Nucleus accumbens (tissue), 56 donors: ENCODE measurements around the gene CEP112.

Experiments
- DNase-seq, 56 donors: peaks; one replicate each; lab custom pipeline; 2025; lab: John Stamatoyannopoulos, UW

Gene CEP112

GRCh38 chr17:65998675-65999074 is 193.3 kb downstream of the CEP112 start:
- no peak for DNase-seq

DNA sequence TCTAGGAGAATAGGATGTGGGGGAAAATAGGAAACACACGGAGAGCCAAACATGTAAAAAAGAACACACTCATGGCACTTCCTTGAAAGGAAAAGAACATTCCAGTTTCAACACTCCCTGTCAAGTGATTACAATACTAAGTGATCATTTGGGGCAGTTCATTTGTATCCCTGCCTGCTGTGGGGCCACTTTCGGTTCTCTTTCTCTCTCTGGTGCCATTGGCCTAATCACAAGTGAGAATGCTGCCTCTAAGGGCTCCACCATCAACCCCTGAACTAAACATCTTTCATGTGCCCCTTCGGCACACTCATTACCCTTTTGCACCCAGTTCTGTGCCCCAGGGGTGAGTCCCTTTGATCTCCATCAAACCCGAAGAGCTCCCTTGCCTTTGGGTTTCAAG is 197.3 kb downstream of the CEP112 start:
- no peak for DNase-seq

GRCh38 chr17:65994114-65994513 is 197.8 kb downstream of the CEP112 start:
- DNase-seq, result no peak

- peak in 2 of 56 donors; percentile 1 to 4 for DNase-seq
These were observed 201.3 kb downstream of the CEP112 start for GRCh38 chr17:65990593-65990992.

DNA sequence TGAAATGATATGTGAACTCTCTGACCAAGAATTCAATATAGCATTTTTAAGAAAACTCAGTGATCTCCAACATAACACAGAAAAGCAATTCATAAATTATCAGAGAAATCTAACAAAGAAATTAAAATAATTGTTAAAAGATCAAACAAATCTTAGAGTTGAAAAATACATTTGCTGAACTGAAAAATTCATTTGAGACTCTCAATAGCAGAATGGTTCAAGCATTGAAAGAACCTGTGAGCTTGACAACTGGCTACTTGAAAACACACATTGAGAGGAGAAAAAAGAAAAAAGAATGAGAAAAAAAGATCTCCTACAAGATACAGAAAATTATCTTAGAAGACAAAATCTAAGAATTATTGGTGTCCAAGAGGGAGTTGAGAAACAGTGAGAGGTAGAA is 203.5 kb downstream of the CEP112 start:
- no peak for DNase-seq

- no peak for DNase-seq
These were observed 203.9 kb downstream of the CEP112 start for GRCh38 chr17:65987988-65988387.

DNA sequence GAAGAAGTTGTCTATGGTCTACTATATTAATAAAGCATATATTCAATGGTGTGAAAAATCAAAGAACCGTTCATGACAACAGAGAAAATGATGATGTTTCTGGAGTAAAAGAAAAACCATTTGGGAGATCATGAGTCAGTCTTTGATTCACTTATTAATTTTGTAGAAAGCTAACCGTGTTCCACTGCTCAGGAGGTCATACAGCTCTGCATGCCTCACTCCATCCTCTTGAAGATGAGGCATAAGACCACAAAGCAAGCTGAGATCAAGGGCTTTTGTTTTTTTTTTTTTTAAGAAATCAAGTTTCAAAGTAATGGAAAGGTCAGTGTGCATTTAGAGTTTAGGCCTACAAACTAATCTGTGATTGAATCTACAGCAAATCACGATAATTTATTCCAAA is 206.4 kb downstream of the CEP112 start:
- no peak for DNase-seq

- DNase-seq, result no peak
These were observed 207.6 kb downstream of the CEP112 start for GRCh38 chr17:65984299-65984698.

- DNase-seq, result no peak
These were observed 213.1 kb downstream of the CEP112 start for GRCh38 chr17:65978871-65979270.

GRCh38 chr17:65977041-65977440 is 214.9 kb downstream of the CEP112 start:
- no peak for DNase-seq

GRCh38 chr17:65975878-65976277 is 216.1 kb downstream of the CEP112 start:
- no peak for DNase-seq

DNA sequence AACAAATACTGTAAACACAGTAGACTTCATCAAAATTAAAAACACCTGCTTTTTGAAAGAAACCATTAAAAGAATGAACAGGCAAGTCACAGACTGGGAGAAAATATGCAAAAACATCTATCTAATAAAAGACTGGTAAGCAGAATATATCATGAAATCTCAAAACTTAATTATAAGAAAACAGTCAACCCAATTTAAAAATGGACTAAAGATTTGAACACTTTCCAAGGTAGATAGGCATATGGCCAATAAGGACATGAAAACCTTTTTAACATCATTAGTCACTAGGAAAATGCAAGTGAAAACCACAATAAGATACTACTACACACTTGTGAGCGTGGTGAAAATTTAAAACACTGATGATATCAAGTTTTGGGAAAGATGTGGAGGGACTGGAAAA is 218.7 kb downstream of the CEP112 start:
- DNase-seq, result no peak

DNA sequence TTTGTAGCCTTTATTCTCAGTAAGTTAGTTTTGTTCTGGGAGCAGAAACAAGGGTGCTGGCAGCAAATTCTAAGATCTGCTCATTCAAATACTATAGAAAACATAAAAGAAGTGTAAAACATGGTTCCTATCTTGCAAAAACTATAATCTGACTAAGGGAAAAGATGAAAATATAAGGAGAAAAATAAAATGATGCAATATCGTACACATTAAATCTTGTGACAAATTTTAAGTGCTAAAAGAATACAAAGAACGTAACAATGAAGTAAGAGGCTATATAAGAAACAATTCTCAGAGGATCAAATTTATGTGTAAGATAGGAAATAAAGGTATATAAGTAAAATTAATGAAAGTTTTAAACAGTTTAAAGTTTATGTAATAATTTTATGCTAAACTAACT is 224.6 kb downstream of the CEP112 start:
- DNase-seq, result no peak

DNA sequence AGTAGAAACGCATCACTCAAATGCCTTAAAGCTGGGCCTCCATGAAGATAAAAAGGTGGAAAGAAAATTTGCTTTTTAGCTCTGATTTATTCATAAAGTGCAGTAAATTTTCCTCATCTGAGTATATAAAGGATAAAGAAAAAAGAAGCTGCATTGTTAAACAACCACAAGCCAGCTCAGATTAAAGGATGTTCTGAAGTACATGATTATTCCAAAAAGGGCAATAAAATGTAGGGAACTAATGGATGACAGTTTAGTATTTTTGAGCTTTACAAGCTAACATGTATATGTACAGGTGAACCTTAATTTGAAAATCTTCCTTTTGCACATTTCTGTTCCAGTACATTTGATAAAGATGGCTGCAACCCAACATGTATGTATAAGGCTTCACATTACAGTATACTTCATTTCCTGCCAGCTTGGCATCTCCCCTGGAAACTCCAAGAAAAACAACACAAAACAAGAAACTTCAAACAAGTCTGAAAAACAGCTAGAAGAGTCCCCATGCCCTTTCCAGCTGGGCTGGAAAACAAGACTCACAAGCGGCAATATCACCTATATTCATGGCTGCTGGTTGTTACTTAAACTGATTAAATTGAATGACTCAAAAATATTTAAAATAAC is 225.7 kb downstream of the CEP112 start:
- DNase-seq, result no peak

DNA sequence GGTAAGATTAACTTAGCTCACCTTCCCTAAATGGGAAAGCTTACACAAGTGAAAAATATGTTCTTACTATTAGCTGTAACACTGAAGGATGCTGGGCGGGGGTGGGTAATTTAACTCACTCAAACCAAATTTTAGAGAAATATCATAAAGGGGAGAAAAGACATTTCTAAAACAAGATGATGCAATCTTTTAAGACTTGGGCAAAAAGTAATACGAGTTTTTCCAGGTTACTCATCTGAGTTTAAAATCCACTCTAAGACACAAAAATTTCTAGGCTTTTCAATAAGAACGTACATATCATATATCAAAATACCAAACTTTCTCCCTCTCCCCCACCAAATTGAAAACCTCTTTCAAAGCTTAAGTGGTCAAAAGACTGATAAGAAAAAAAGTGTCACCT is 228.8 kb downstream of the CEP112 start:
- no peak for DNase-seq

DNA sequence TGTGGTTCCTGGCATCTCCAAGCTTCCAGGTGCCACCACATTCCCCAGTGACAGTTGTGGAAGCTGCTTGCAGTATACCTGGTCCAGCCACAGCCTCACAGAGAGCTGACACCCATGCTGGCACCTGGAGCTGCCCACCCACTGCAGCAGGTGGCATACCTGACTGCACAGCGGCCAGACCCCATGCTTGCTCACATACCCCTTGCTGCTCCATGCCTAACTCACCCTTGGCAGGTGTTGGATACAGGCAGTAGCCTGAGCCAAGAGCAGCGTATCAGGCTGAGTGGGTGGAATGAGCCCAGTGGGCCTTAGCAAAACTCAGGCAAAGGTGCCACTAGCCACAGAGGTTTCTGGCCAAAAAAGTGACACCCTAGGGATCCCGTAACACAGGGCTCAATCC is 232.3 kb downstream of the CEP112 start:
- DNase-seq, result no peak

DNA sequence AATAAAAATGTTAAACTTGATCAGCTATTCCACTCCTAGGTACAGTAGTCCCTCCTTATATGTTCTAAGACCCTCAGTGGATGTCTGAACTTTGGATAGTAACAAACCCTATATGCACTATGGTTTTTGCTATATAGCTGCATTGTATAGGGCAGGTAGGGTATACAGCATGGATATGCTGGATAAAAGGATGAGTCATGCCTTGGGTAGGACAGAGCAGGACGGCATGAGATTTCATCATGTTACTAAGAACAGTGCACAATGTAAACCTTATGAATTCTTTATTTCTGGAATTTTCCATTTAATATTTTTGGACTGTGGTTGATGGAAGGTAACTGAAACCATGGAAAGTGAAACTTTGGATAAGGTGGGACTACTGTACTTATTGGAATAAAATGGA is 235.1 kb downstream of the CEP112 start:
- DNase-seq, result no peak

GRCh38 chr17:65954148-65954449 is 237.8 kb downstream of the CEP112 start:
- DNase-seq, result no peak

DNA sequence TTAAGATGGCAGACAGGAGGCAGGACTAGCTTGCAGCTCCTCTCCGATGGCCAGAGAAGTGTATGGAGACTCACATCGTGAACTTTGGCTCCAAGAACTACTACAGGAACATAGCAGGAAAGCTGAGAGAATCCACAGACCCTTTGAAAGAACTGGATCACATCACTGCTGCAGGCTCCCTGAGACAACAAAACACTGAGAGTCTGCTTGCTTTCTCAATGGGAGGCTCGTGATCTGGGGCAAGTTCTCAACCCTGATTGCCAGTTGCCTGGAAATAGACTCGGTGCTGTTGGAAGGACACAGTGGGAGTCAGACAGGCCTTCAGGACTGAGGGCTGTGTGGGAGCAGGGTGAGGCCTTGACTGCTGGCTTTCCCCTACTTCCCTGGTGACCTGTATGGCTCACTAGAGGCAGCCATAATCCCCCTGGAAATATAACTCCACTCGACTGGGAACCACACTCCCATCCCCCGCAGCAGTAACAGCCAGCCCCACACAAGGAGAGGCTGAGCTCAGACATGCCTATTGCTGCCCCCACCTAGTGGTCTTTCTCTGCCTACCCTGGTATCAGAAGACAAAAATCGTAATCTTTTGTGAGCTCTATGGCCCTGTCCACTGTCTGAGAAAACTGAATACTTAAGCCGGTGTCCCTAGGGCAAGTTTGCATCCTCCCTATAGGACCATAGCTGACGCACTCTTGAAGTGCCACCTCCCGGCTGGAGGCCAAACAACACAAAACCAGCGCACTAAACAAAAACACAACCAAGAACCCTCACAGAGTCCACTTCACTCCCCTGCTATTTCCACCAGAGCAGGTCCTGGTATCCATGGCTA is 238.4 kb downstream of the CEP112 start:
- DNase-seq, result no peak

GRCh38 chr17:65952586-65952985 is 239.3 kb downstream of the CEP112 start:
- no peak for DNase-seq

DNA sequence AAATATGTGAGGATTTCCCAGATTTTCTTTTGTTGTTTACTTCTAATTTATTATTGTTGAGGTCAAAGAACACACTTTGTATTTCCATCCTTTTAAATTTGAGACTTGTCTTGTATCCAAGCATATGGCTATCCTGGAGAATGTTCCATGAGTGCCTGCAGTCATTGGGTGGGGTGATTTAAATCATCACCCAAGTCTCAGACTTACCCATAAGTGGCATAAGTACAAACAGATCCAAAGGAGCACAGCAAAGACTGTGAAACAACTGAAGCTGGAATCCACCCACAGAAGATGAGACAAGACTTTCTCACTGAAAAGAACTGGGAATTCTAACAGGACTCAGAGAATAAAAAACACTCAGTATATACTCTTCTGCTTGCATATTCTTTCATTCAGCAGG is 239.9 kb downstream of the CEP112 start:
- no peak for DNase-seq

- no peak for DNase-seq
These were observed 244.1 kb downstream of the CEP112 start for GRCh38 chr17:65947831-65948230.

- no peak for DNase-seq
These were observed 249.3 kb downstream of the CEP112 start for GRCh38 chr17:65942592-65942991.
